Diencephalon (tissue), 1 donor: Measurements from ENCODE around the gene PLPPR3. TPM values are rescaled to one million over a fixed set of nuclear protein-coding genes. Genes with fewer than 3 reads are reported as not detected.

Source experiments
- small RNA-seq: library from RNA; depleted of rRNA; stranded (forward); fragments of <200 nt; gene quantifications from one replicate; pipeline ENCODE3, GENCODE V24; 2014
- total RNA-seq: library from RNA; depleted of rRNA; stranded (reverse); fragments of >200 nt; gene quantifications from one replicate; pipeline ENCODE4 v1.2.3, GENCODE V29; 2014

PLPPR3 gene
- total RNA-seq, result 125 TPM

GRCh38 chr19:821825-822503 lies at the start of gene PLPPR3:
Gene PLPPR3, minus strand, starts transcription at chr19:821955. Its CDS starts 396 bp downstream, at chr19:821559.

GRCh38 chr19:858868-859843 lies 37.4 kb upstream of the PLPPR3 start, which contains the start of gene CFD:
Gene CFD, plus strand, starts transcription at chr19:859664. Its CDS starts 26 bp downstream, at chr19:859690.

GRCh38 chr19:852136-853013 lies 30.6 kb upstream of the PLPPR3 start, which contains the start of gene ELANE:
Gene ELANE, plus strand, starts transcription at chr19:852303. Its CDS starts 26 bp downstream, at chr19:852329.

GRCh38 chr19:840519-841206 lies 18.9 kb upstream of the PLPPR3 start, which contains the start of gene PRTN3:
Gene PRTN3, plus strand, starts transcription at chr19:840999. Its CDS starts 10 bp downstream, at chr19:841009.

GRCh38 chr19:827710-828321 lies 6.1 kb upstream of the PLPPR3 start, which contains the start of gene AZU1:
Gene AZU1, plus strand, starts transcription at chr19:827837. Its CDS starts 10 bp downstream, at chr19:827847.

GRCh38 chr19:796692-797527 lies 24.8 kb downstream of the PLPPR3 start, which contains the start of gene PTBP1:
Gene PTBP1, plus strand, starts transcription at chr19:797452. Its CDS starts 46 bp downstream, at chr19:797498.

Small RNAs within 50 kb of the gene (small RNA-seq; reads per million reads assigned to genes)
- gene MIR3187, result not detected

Other genes starting within 250 kb of the PLPPR3 start
- gene BSG, start 249.4 kb downstream of the PLPPR3 start, total RNA-seq, result 151 TPM
- gene HCN2, start 232.1 kb downstream of the PLPPR3 start, total RNA-seq, result 27.9 TPM
- 19.4 TPM for gene POLRMT, start 188.4 kb downstream of the PLPPR3 start, total RNA-seq
- 0.69 TPM for gene FGF22, start 182.1 kb downstream of the PLPPR3 start, total RNA-seq
- 20.3 TPM for gene RNF126, start 158.7 kb downstream of the PLPPR3 start, total RNA-seq
- 7.2 TPM for gene FSTL3, start 145.6 kb downstream of the PLPPR3 start, total RNA-seq
- not detected for gene PRSS57, start 126.5 kb downstream of the PLPPR3 start, total RNA-seq
- gene PALM, start 113.0 kb downstream of the PLPPR3 start, total RNA-seq, result 101 TPM
- 0.23 TPM for gene MISP, start 70.8 kb downstream of the PLPPR3 start, total RNA-seq
- 35.5 TPM for gene PTBP1, start 24.5 kb downstream of the PLPPR3 start, total RNA-seq
- 0.46 TPM for gene AZU1, start 5.9 kb upstream of the PLPPR3 start, total RNA-seq
- gene PRTN3, start 19.0 kb upstream of the PLPPR3 start, total RNA-seq, result 1.8 TPM
- gene ELANE, start 30.3 kb upstream of the PLPPR3 start, total RNA-seq, result 0.69 TPM
- 1.6 TPM for gene CFD, start 37.7 kb upstream of the PLPPR3 start, total RNA-seq
- 27.5 TPM for gene MED16, start 71.2 kb upstream of the PLPPR3 start, total RNA-seq
- not detected for gene RNU6-9, start 71.5 kb upstream of the PLPPR3 start, total RNA-seq
- 40.1 TPM for gene R3HDM4, start 91.3 kb upstream of the PLPPR3 start, total RNA-seq
- gene KISS1R, start 95.4 kb upstream of the PLPPR3 start, total RNA-seq, result 2.3 TPM
- 7.6 TPM for gene ARID3A, start 104.1 kb upstream of the PLPPR3 start, total RNA-seq
- 33.7 TPM for gene WDR18, start 162.4 kb upstream of the PLPPR3 start, total RNA-seq
- 0.69 TPM for gene GRIN3B, start 178.5 kb upstream of the PLPPR3 start, total RNA-seq
- 40.8 TPM for gene TMEM259, start 199.2 kb upstream of the PLPPR3 start, total RNA-seq
- not detected for gene RNU6-2, start 199.6 kb upstream of the PLPPR3 start, total RNA-seq
- gene CNN2, start 204.7 kb upstream of the PLPPR3 start, total RNA-seq, result 18.2 TPM
- 11.8 TPM for gene ABCA7, start 218.2 kb upstream of the PLPPR3 start, total RNA-seq
- gene ARHGAP45, start 245.2 kb upstream of the PLPPR3 start, total RNA-seq, result 2.5 TPM